GM19193 (cell line): ENCODE results near the gene USP17L24.
"Not testable (repeated sequence)": the region's sequence is repeated elsewhere in the genome, so short reads cannot be mapped to it uniquely, and the experiment has no call there.

Experiments
- POLR2A ChIP-seq: IDR thresholded peaks from 4 replicates; pipeline ENCODE4 v1.6.1; 2011; ENCODE audit not compliant: insufficient read depth, insufficient read length; ENCODE audit errors: extremely low read depth

USP17L24 gene, protein sequence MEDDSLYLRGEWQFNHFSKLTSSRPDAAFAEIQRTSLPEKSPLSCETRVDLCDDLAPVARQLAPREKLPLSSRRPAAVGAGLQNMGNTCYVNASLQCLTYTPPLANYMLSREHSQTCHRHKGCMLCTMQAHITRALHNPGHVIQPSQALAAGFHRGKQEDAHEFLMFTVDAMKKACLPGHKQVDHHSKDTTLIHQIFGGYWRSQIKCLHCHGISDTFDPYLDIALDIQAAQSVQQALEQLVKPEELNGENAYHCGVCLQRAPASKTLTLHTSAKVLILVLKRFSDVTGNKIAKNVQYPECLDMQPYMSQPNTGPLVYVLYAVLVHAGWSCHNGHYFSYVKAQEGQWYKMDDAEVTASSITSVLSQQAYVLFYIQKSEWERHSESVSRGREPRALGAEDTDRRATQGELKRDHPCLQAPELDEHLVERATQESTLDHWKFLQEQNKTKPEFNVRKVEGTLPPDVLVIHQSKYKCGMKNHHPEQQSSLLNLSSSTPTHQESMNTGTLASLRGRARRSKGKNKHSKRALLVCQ

GRCh38 chr4:9324865-9325264 lies at the start of gene USP17L24:
Gene USP17L24 (plus strand): TSS chr4:9325165. CDS start chr4:9325165, 0 bp downstream.
- not testable (repeated sequence) for TF ChIP-seq POLR2A

DNA sequence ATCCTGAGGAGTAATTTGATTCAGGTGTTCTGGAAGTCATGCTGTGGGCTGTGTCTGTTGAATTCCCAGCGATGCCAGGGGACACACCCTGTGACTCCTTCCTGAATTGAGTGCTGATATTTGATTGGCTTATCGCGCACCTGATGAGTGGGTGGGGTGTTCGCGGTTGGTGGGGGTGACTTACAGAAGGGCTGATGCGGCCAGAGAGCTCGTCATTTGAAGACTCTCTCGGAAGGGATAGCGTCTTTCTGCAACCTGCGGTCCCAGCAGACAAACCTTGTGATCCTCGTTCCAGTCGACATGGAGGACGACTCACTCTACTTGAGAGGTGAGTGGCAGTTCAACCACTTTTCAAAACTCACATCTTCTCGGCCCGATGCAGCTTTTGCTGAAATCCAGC lies 4.6 kb downstream of the USP17L24 start, which contains the start of gene USP17L25:
Gene USP17L25, plus strand, starts transcription at position 301 of the 400 bp plus-strand sequence. Its CDS starts 0 bp downstream, at position 301.
- not testable (repeated sequence) for TF ChIP-seq POLR2A

DNA sequence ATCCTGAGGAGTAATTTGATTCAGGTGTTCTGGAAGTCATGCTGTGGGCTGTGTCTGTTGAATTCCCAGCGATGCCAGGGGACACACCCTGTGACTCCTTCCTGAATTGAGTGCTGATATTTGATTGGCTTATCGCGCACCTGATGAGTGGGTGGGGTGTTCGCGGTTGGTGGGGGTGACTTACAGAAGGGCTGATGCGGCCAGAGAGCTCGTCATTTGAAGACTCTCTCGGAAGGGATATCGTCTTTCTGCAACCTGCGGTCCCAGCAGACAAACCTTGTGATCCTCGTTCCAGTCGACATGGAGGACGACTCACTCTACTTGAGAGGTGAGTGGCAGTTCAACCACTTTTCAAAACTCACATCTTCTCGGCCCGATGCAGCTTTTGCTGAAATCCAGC lies 9.4 kb downstream of the USP17L24 start, which contains the start of gene USP17L26:
Gene USP17L26, plus strand, starts transcription at position 301 of the 400 bp plus-strand sequence. Its CDS starts 0 bp downstream, at position 301.
- not testable (repeated sequence) for TF ChIP-seq POLR2A

GRCh38 chr4:9339103-9339502 lies 14.1 kb downstream of the USP17L24 start, which contains the start of gene USP17L5:
Gene USP17L5 (plus strand): TSS chr4:9339403. CDS start chr4:9339403, 0 bp downstream.
- not testable (repeated sequence) for TF ChIP-seq POLR2A

GRCh38 chr4:9343848-9344247 lies 18.9 kb downstream of the USP17L24 start, which contains the start of gene USP17L27:
Gene USP17L27 (plus strand): TSS chr4:9344148. CDS start chr4:9344148, 0 bp downstream.
- TF ChIP-seq POLR2A: not testable (repeated sequence)

- TF ChIP-seq POLR2A: not testable (repeated sequence)
These were observed 23.6 kb downstream of the USP17L24 start, which contains the start of gene USP17L28 for GRCh38 chr4:9348593-9348992. Gene USP17L28 (plus strand): TSS chr4:9348893. CDS start chr4:9348893, 0 bp downstream.

DNA sequence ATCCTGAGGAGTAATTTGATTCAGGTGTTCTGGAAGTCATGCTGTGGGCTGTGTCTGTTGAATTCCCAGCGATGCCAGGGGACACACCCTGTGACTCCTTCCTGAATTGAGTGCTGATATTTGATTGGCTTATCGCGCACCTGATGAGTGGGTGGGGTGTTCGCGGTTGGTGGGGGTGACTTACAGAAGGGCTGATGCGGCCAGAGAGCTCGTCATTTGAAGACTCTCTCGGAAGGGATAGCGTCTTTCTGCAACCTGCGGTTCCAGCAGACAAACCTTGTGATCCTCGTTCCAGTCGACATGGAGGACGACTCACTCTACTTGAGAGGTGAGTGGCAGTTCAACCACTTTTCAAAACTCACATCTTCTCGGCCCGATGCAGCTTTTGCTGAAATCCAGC lies 28.4 kb downstream of the USP17L24 start, which contains the start of gene USP17L29:
Gene USP17L29, plus strand, starts transcription at position 301 of the 400 bp plus-strand sequence. Its CDS starts 0 bp downstream, at position 301.
- TF ChIP-seq POLR2A: not testable (repeated sequence)

- not testable (repeated sequence) for TF ChIP-seq POLR2A
These were observed 37.9 kb downstream of the USP17L24 start, which contains the start of gene USP17L30 for GRCh38 chr4:9362829-9363228. Gene USP17L30 (plus strand): TSS chr4:9363129. CDS start chr4:9363129, 0 bp downstream.
